OCI-M1 (cell line): ENCODE data around the gene RAB40C.

Experiments
- DNase-seq: peaks from one replicate; lab custom pipeline; 2025; lab: John Stamatoyannopoulos, UW

RAB40C gene

DNA sequence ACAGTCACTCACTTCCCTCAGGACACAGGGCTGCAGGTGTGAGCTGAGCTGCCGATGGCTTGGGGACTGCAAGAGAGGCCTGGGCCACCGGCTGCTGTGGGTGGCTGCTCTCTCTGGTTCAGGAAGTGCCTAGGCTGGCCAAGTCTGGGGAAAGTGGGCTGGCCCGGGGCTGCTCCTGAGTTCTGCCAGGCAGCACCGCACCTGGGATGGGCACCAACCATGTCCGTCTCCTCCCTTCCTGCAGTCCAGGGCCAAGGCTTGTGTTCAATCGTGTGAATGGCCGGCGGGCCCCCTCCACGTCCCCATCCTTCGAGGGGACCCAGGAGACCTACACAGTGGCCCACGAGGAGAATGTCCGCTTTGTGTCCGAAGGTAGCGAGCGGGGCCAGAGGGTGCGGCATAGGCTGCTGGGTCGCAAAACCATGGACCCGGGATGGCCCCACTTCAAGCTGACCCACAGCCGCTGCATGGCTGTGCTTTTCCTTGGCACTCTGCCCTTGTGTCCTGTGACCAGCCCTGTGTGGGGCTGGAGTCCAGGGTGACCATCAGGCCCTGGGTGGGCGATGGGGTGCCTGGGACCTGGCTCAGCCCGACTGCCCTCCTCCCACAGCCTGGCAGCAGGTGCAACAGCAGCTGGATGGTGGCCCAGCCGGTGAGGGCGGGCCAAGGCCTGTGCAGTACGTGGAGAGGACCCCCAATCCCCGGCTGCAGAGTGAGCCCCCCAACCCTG lies 57.5 kb downstream of the RAB40C start:
- no peak for DNase-seq

DNA sequence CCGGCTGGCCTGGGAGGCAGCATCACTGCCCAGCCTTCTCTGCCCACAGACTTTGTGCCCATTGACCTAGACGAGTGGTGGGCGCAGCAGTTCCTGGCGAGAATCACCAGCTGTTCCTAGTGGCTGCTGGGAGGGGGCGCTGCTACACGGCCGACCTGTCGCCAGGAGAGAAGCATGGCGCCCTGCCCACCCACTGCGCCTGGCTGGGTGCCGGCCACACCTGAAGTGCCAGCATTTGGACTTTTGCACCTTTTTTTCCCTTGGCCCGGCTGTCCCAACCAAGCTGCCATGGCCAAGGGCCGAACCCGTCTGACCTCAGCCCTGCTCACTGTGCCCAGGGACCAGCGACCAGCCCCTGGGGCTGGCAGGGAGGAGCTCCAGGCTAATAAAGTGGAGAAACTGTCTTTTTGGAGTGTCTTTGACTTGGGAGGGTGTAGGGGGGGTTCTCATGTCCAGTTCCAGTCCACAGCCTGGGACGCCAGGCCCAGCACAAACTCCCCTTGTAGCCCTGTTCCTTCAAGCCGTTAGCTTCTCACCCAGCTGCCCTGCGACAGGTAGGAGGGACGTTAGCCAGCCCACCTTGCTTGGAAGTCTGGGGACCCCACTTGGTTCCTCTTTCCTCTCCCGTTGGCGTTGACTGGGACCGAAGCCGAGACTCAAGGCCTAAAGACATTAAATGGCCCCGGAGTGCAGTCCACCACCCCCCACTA lies 58.4 kb downstream of the RAB40C start:
- peak; percentile 81 for DNase-seq

GRCh38 chr16:648781-649589 lies 59.1 kb downstream of the RAB40C start, which contains the start of gene WDR90:
Gene WDR90, plus strand, starts transcription at chr16:649365. Its CDS starts 52 bp downstream, at chr16:649417.
- peak; percentile 95 for DNase-seq

GRCh38 chr16:649631-650030 lies 59.8 kb downstream of the RAB40C start:
- peak; percentile 29 for DNase-seq

DNA sequence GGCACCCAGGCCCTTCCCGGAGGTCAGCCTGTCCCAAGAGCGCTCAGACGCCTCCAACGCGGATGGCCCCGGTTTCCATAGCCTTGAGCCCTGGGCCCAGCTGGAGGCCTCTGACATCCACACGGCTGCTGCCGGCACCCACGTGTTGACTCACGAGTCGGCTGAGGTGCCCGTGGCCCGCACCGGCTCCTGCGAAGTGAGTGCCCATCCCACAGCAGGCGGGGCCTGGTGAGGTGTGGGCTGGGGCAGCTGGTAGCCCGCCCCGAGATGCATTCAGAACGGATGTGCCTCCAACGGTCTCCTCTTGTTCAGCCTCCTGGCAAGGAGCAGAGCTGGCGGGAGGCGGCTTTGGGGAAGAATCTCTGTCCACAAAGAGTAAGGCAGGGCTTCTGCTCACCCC lies 62.0 kb downstream of the RAB40C start:
- no peak for DNase-seq

GRCh38 chr16:652454-653305 lies 62.8 kb downstream of the RAB40C start:
- DNase-seq = no peak

DNA sequence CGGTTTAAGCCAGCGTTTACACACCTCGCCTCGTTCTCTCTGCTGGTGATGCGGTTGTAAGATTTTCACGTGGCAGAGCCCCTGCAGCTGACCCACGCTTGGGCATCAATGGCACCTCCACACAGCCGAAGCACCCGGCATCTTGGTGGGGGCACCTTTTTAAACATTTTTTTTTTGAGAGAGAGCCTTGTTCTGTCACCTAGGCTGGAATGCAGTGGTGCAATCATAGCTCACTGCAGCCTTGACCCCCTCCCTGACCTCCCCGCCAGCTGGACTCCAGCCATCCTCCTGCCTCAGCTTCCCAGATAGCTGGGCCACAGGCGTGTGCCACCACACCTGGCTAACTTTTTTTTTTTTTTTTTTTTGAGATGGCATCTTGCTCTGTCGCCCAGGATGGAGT lies 64.2 kb downstream of the RAB40C start:
- DNase-seq = no peak

GRCh38 chr16:657487-657886 lies 67.6 kb downstream of the RAB40C start:
- DNase-seq = no peak

GRCh38 chr16:658679-659571 lies 69.1 kb downstream of the RAB40C start:
- no peak for DNase-seq

- no peak for DNase-seq
These were observed 69.8 kb downstream of the RAB40C start for GRCh38 chr16:659618-660017.

DNA sequence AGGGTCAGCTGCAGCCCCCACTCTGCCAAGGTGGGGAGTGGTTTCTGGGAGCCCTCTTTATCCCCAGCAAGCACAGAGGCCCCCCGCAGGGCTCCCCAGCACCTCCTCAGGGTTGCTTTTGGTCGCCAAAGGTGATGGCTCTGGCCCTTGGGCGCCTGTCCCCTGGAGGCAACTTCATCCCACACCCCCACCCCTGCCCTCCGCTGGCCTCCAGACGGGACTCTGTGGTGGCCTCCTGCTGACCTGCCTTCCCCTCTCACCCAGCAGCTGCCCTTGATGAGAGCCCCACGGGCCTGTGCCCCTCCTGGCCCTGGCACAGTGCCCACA lies 70.2 kb downstream of the RAB40C start:
- DNase-seq = no peak

GRCh38 chr16:660459-661183 lies 70.8 kb downstream of the RAB40C start:
- peak; percentile 92 for DNase-seq

DNA sequence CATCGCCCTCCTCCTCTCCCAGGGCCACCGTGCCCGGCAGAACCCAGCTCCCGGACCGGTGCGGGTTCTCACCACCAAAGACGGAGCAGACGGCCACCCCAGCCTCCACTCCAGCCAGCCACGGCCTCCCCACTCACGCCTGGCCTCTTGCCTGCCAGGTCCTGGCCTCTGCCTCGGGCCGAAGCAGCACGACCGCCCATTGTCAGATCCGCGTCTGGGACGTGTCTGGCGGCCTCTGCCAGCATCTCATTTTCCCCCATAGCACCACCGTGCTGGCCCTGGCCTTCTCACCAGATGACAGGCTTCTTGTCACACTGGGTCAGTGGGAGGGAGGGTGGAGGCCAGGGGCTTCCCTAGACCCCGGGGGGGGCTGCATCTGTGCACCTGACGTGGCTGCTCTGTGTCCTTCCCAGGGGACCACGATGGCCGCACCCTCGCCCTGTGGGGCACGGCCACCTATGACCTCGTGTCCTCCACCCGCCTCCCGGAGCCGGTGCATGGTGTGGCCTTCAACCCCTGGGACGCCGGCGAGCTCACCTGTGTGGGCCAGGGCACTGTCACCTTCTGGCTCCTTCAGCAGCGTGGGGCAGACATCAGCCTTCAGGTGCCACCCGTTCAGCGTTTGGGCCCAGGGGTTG lies 71.4 kb downstream of the RAB40C start:
- DNase-seq = no peak

GRCh38 chr16:662095-662494 lies 72.2 kb downstream of the RAB40C start:
- no peak for DNase-seq

DNA sequence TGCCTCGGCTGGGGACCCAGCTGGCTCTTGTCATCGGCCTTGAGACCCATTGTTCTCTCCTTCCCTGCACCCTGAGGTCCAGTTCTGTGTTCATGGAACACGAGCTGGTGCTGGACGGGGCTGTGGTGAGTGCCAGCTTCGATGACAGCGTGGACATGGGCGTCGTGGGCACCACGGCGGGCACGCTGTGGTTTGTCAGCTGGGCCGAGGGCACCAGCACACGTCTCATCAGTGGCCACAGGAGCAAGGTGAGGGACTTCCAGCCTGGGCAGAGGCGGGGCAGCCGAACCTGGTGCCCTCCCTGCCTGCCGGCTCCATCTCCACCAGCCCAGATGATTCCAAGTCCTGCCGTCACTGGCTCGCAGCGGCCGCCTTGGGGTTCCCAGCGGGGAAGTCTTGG lies 72.7 kb downstream of the RAB40C start:
- DNase-seq = no peak

DNA sequence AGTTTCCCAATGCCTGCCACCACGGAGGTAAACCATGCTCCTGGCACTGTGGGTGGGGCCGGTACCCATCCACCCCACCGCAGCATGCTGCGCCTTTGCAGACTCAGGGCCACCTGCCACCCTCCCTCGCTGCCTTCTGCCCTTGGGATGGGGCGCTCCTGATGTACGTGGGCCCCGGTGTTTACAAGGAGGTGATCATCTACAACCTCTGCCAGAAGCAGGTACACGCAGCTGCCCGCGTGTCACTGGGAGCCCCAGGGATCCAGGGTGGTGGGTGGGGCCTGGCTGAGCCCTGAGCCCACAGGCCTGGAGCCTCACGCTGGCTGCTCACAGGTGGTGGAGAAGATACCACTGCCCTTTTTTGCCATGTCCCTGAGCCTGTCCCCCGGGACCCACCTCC lies 76.7 kb downstream of the RAB40C start:
- DNase-seq = no peak

GRCh38 chr16:667113-667779 lies 77.4 kb downstream of the RAB40C start:
- DNase-seq = no peak

DNA sequence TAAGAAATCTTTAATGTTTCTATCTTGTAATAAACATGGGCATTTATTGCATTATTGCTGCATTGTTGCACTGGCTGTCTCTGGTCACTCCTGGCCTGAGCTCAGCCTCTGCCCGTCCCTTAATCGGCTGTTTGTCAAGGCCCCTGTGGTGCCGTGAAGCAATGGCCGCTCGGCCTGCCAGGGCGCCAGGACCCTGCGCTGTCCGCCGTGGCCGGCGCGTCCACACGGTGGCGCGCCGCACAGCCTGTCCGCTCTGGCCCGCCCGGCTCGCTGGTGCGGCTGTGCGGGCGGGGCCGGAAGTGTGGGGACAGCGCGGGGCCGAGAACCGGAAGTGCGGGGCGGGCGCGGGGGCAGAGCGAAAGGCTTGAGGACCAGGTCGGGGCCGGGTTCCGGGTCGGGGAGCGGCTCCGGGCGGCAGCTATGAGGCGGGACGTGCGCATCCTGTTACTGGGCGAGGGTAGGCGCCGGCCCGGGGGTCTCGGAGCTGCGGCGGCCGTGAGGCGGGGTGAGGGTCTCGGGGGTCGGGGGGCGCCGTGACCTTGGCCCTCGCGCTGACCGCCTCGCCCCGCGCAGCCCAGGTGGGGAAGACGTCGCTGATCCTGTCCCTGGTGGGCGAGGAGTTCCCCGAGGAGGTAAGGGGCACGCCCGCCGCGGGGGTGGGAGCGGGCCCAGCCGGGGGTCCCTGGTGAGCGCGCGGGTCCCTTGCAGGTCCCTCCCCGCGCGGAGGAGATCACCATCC lies 78.1 kb downstream of the RAB40C start, which contains the start of gene RHOT2:
RHOT2 (plus strand) TSS at position 353 of the 739 bp plus-strand sequence; CDS start at position 421, 68 bp downstream.
- peak; percentile 96 for DNase-seq
